SKM-1 (cell line): Measurements from ENCODE around the gene MICAL3.
A peak's percentile ranks its signal among the peaks of the same experiment; 100 is the strongest.

Experiments used
- DNase-seq: peaks from one replicate; lab custom pipeline; 2025; ENCODE audit not compliant: unreplicated experiment; lab: John Stamatoyannopoulos, UW

Gene MICAL3

DNA sequence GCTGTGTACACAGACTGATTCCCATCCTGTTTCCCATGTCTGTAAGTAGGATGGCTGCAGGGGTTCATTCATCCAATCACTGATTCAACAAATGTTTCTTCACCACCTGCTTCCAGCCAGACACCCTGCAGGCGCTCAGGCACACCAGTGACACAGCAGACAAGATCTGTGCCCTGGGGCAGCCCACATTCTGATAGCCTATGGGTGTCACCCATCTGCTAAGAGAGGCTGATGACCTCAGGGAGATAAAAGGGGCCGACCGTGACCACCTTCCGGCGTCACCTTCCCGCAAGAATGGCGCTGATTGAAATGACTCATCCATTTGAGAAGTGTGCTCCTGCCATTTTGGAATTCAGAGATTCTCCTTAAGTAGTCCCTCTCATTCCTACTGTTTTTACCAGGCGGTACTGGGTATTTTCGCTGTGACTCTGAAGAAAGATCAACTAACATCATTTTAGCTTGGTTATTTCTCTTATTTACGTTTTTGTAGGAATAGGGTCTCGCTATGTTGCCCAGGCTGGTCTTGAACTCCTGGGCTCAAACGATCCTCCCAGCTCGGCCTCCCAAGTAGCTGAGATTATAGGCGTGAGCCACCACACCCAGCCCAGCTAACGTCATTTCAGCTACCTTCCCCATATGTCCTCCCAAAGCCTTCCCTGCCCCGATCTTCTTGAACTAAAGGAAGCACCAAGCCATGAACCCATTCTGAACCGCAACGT lies 176.8 kb downstream of the MICAL3 start:
- DNase-seq = no peak

- DNase-seq = no peak
Observed at GRCh38 chr22:17846326-17846992, 177.9 kb downstream of the MICAL3 start.

DNA sequence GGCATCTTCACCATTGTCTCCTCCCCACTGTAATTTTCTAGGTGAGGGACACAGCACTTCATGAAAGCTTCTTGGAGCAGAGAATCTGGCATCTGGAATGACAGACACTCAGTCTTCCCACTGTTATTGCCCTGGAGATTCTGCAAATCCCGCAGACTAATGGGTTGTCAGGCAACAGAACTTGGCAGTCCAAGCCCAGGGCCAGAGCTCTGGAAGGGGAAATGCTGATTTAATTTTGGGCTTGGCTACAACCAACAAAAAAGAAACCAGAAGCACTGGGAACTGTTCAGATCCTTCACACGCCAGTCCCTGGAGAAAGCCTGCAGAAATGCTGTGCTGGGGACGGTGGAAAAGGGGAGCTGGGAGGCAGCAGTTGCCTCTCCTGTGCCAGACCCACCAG lies 178.6 kb downstream of the MICAL3 start:
- no peak for DNase-seq

GRCh38 chr22:17845327-17845726 lies 179.0 kb downstream of the MICAL3 start:
- DNase-seq = no peak

- DNase-seq = no peak
Observed at GRCh38 chr22:17844150-17844549, 180.2 kb downstream of the MICAL3 start.

- DNase-seq = no peak
Observed at GRCh38 chr22:17842386-17842785, 182.0 kb downstream of the MICAL3 start.

GRCh38 chr22:17841836-17842235 lies 182.5 kb downstream of the MICAL3 start:
- no peak for DNase-seq

DNA sequence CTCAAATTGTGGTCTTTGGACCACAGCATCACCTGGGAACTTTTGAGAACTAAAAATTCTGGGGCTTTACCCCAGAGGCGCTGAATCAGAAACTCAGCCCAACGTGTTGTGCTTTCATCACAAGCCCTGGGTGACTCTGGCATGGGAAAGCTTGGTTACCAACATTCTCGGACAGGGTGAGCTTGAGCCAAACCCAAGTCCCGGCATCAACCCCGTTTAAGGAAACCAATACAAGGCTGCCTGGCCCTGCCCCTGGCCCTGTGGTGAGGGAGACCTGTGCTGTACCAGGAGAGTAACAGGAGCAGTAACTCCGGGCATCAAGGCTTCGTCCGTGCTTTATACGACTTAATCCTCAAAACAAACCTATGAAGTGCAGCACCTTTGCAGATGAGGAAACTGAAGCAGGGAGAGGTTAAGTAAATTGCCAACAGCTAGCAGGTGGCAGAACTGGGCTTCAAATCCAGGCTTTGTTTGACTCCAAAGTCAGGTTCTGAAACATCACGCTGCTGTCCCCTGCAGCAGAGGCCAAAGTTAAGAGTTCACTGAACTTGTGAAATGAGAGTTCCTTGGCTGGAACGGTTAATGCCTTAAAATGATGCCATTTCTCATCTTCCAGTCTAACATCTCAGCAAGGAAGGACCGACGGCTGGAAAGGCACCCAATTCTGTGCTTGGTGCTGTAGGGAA lies 186.0 kb downstream of the MICAL3 start:
- no peak for DNase-seq

- no peak for DNase-seq
Observed at GRCh38 chr22:17836992-17837742, 187.2 kb downstream of the MICAL3 start.

- no peak for DNase-seq
Observed at GRCh38 chr22:17835256-17835655, 189.1 kb downstream of the MICAL3 start.

DNA sequence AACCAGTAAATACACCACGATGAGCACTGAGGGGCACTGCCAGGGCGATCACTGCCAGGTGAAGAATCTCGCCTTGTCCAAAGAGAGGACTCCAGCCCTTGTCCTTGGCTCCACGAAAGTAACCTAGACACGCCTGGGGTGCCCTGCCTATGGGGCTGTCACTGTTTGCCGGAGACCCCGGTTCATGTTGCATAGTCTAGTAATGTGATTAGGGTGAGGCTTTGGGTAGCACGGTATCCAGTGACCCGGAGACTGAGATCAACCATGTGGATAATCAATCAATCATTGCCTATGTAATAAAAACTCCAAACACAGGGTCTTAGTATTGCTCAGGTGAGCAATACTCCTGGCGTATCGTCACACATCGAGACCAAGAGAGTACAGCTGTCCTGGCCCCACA lies 190.9 kb downstream of the MICAL3 start:
- no peak for DNase-seq

GRCh38 chr22:17832665-17833064 lies 191.7 kb downstream of the MICAL3 start:
- no peak for DNase-seq

GRCh38 chr22:17831501-17832251 lies 192.7 kb downstream of the MICAL3 start:
- no peak for DNase-seq

DNA sequence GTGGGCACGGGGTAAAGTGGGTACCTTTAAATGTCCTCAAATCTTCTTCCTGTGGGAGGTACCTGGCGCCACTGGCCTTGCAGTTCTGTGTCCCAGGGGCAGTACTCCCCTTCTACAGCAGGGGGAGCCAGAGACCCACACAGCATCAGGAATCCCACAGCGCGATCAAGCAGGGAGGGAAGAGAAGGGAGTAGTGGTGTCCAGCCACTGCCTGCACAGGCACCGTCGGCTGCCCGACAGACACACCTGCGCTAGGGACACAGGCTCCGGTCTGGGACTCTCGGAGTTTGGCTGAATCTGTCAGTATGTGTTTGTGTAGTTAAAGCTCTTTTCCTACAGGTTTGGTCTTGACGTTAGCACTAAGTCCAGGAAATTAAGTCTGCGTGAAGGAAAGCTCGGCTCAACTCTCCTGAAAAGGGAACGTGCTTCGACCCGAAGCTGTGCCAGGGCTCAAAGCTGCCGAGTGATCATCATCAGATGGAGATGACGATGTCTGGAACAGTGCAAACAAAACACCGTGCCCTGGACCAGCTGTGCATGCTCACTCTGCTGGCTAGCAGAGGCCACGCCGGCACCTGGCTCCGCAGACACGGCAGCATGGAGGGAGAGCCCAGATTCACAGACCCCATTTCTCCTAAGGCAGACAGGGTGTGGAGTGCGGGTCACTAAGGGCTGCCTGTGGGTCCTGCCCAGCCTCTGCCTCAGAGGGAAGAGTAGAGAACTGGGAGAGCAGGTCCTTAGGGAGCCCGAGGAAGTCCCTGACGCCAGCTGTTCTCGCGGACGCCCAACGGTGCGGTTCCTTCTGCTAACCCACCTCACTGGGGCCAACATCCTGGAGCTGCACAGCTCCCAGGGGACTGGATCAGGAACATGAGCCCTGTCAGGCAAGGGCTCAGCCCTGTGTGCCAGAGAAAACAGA lies 194.1 kb downstream of the MICAL3 start:
- DNase-seq = peak; percentile 38

DNA sequence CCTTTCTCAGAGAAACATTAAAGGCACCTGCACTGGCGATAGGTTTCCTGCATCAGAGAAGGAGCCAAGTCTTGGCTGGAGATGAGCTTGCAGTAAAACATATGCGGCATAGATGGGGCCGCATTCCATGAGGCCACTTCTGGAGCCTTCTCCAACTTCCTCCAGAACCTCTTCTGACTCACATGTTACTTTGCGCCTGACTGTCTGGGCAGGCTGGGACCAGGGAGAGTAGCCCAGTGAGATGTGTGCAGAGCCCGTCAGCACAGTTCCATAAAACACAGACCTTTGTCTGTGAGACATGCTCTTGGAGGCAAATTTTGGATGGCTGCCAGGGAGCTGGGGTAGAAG lies 194.7 kb downstream of the MICAL3 start:
- DNase-seq = no peak

DNA sequence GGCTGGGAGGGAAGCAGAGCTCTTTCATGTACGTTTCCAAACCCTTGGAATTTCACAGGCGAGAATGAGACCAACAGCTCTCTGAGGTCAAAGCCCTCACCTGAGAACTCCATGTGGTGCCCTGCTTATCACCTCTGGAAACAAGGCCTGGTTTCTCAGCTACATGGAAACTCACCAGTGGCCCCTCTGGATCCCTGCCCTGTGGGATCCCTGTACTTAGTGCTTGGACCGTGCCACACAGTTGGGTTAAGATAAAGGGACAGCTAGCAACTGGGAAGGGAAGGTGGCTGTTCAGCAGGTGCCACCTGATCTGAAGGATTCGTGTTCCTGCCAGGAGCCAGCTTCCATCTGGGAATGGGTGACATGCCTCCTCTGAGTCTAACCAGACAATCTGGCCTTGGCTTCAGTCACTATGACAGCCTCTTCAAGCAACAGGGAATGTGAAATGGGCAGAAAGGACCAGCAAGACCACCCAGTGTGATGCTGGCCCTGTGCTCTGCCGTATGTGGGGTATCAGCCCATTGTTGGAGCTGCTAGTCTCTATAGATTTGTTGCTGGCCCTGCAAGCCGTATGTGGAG lies 195.8 kb downstream of the MICAL3 start:
- no peak for DNase-seq

- no peak for DNase-seq
Observed at GRCh38 chr22:17827466-17827865, 196.9 kb downstream of the MICAL3 start.

GRCh38 chr22:17825876-17826550 lies 198.3 kb downstream of the MICAL3 start:
- no peak for DNase-seq

DNA sequence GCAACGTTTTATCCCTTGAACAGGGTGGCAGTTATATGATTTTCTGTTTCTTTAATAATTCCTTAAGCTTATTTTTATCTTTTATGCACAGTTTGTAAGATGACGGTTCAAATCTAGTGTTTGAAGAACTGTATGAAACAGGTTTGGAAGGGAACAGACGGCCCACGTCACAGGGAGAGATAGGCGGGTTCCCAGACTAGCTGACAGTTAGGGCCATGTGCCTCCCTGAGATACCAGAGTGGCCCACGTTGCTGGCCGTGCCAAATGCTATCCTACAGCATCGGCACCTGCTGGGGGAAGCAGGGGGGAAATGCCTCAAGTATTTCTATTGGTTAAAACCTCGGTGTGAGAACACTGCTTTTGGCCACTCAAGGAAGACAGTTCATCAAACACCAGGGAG lies 199.9 kb downstream of the MICAL3 start:
- no peak for DNase-seq
